HEK293T (cell line): ENCODE data around the gene RIMS1.
A peak's percentile ranks its signal among the peaks of the same experiment; 100 is the strongest.

Experiments used
- CTCF ChIA-PET: fragments of 350-600 bp; formaldehyde crosslinking; extraction: SDS; loops from one replicate; lab custom pipeline; 2021; ENCODE audit warnings: antibody characterized with exemption, inconsistent platforms; lab: Yijun Ruan, JAX
- POLR2A ChIA-PET: fragments of 350-600 bp; formaldehyde crosslinking; extraction: SDS; loops from one replicate; lab custom pipeline; 2020; ENCODE audit warnings: antibody characterized with exemption, inconsistent platforms; lab: Yijun Ruan, JAX
- DNase-seq: peaks from one replicate; pipeline ENCODE4 v3.0.0; 2012; ENCODE audit warnings: mixed read lengths; ENCODE audit errors: extremely low spot score
- ARNT ChIP-seq: fragments of 450-650 bp; IDR thresholded peaks from 2 replicates; pipeline ENCODE4 v1.6.1; 2017; ENCODE audit warnings: mild to moderate bottlenecking
- BHLHE40 ChIP-seq: fragments of 450-650 bp; IDR thresholded peaks from 2 replicates; pipeline ENCODE4 v1.6.1; 2016; ENCODE audit warnings: mild to moderate bottlenecking, moderate library complexity, borderline replicate concordance
- CTBP1 ChIP-seq: fragments of 450-650 bp; IDR thresholded peaks from 2 replicates; pipeline ENCODE4 v1.6.1; 2016; ENCODE audit warnings: borderline replicate concordance
- ELF4 ChIP-seq: fragments of 450-650 bp; IDR thresholded peaks from 2 replicates; pipeline ENCODE4 v1.6.1; 2017; ENCODE audit warnings: antibody characterized with exemption
- FOXA1 ChIP-seq: fragments of 450-650 bp; IDR thresholded peaks from 2 replicates; pipeline ENCODE4 v1.6.1; 2016; ENCODE audit warnings: mild to moderate bottlenecking
- FOXK2 ChIP-seq: fragments of 450-650 bp; IDR thresholded peaks from 2 replicates; pipeline ENCODE4 v1.6.1; 2016; ENCODE audit warnings: mild to moderate bottlenecking
- FOXM1 ChIP-seq: fragments of 450-650 bp; IDR thresholded peaks from 2 replicates; pipeline ENCODE4 v1.6.1; 2017; ENCODE audit warnings: mild to moderate bottlenecking, borderline replicate concordance
- HDGF ChIP-seq: fragments of 450-650 bp; IDR thresholded peaks from 2 replicates; pipeline ENCODE4 v1.6.1; 2017; ENCODE audit warnings: antibody characterized with exemption, borderline replicate concordance
- L3MBTL2 ChIP-seq: fragments of 450-650 bp; conservative IDR thresholded peaks from 2 replicates; pipeline ENCODE4 v1.6.1; 2016; ENCODE audit warnings: mild to moderate bottlenecking
- LEF1 ChIP-seq: fragments of 450-650 bp; IDR thresholded peaks from 2 replicates; pipeline ENCODE4 v1.6.1; 2017; ENCODE audit warnings: mild to moderate bottlenecking, borderline replicate concordance
- NFRKB ChIP-seq: fragments of 450-650 bp; IDR thresholded peaks from 2 replicates; pipeline ENCODE4 v1.6.1; 2016; ENCODE audit warnings: mild to moderate bottlenecking, moderate library complexity
- SP1 ChIP-seq: fragments of 450-650 bp; IDR thresholded peaks from 2 replicates; pipeline ENCODE4 v1.6.1; 2017
- SUZ12 ChIP-seq: fragments of 450-650 bp; IDR thresholded peaks from 2 replicates; pipeline ENCODE4 v1.6.1; 2016; ENCODE audit warnings: mild to moderate bottlenecking
- TARDBP ChIP-seq: fragments of 450-650 bp; IDR thresholded peaks from 2 replicates; pipeline ENCODE4 v1.6.1; 2016
- ZNF384 ChIP-seq: fragments of 450-650 bp; IDR thresholded peaks from 2 replicates; pipeline ENCODE4 v1.6.1; 2016
- TF ChIP-seq, protein P1 (sequence below): fragments of 450-650 bp; IDR thresholded peaks from 2 replicates; pipeline ENCODE4 v1.6.1; 2016

RIMS1 gene

DNA sequence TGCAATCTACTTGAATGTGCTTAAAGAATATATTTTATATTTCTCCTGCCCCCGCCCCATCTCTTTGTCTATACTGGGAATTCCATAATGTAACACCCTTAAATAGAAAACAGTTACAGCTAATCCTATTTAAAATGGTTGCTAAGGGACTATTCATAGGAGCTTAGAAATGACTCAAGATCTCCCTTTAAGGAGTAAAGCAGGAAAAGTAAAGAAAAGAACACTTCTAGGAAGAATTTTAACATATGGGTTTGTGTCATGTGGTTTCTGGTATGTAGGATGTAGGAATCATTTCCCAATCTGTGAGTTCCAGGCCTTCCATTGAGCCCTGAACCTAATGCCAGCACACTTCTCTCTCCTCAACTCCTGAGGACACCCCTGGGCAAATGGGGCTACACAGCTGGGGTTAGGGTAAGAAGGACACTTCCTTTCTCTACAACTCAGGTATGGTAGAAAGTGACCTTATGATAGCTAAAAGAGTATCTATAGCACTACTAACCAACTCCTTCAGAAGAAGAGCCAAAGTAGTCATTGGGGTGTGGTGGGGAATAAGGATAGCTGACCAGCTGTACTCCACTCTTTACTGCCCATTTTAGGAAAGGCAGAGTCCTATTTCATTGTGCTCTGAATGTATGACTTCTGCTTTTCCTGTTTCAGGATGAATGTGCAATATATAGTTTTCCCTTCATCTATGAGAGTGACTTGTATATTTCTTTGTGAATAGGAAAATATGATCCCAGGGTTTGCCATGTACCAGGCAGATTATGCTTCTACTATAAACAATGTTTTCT, 27.3 kb downstream of the RIMS1 start:
- CTCF ChIA-PET: no interaction called here
- TF ChIP-seq LEF1 (no peak), FOXM1 (no peak), SP1 (no peak), ELF4 (no peak), ZNF384 (no peak), HDGF (no peak), ARNT (no peak), BHLHE40 (no peak), FOXA1 (no peak), CTBP1 (no peak), SUZ12 (no peak), NFRKB (no peak), L3MBTL2 (no peak), TARDBP (no peak), FOXK2 (no peak)
- TF ChIP-seq, protein P1, sequence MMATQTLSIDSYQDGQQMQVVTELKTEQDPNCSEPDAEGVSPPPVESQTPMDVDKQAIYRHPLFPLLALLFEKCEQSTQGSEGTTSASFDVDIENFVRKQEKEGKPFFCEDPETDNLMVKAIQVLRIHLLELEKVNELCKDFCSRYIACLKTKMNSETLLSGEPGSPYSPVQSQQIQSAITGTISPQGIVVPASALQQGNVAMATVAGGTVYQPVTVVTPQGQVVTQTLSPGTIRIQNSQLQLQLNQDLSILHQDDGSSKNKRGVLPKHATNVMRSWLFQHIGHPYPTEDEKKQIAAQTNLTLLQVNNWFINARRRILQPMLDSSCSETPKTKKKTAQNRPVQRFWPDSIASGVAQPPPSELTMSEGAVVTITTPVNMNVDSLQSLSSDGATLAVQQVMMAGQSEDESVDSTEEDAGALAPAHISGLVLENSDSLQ: no peak
- POLR2A ChIA-PET: no interaction called here
- no peak for DNase-seq

DNA sequence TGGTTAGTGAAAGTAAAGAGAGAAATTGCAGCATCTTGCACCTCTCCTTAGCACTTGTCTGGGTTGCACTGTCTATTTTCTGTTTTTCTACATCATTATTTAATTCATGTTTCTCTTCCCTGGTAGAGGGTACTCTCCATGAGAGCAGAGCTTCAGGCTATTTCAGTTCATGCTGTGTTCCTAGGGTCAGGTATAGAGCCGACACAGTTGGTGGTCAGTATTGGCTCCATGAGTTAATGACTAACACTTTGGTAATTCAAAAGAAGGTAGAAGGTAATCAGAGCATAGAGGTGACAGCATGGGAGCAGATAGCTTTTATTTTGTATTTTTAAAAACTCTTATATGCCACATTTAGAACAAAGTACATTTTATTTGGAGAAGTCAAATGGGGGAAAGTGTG, 42.7 kb downstream of the RIMS1 start:
- CTCF ChIA-PET: no interaction called here
- POLR2A ChIA-PET: no interaction called here
- TF ChIP-seq FOXK2 (no peak), FOXM1 (no peak), BHLHE40 (no peak), FOXA1 (no peak), SUZ12 (no peak), ELF4 (no peak), ZNF384 (no peak), NFRKB (no peak), LEF1 (no peak), HDGF (no peak), SP1 (no peak), TARDBP (no peak), L3MBTL2 (no peak), CTBP1 (no peak), ARNT (no peak)
- TF ChIP-seq, protein P1: no peak
- DNase-seq: no peak

DNA sequence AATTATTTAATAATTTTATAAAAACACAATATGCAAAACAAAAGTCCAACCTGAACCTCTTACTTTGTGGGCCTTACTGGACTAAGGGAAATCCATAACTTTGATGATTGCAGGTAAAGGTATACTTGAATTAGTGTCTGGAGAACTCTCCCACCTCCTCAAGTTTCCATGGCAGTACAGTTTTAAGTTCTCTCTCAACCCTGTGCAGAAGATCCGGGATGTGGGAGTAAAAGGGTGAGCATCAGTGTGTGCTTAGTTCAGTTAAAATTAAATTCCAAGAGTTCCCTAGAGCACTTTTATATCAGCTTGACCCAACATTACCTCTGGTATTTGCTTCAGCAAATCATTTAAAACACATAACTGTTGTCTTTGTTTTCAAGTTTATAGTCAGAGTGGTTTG, 47.5 kb downstream of the RIMS1 start:
- DNase-seq: no peak
- ChIA-PET POLR2A (no interaction called here), CTCF (no interaction called here)
- TF ChIP-seq FOXM1 (no peak), TARDBP (no peak), SUZ12 (no peak), ZNF384 (no peak), SP1 (no peak), LEF1 (no peak), BHLHE40 (no peak), FOXA1 (no peak), L3MBTL2 (no peak), ELF4 (no peak)
- TF ChIP-seq, protein P1: no peak

DNA sequence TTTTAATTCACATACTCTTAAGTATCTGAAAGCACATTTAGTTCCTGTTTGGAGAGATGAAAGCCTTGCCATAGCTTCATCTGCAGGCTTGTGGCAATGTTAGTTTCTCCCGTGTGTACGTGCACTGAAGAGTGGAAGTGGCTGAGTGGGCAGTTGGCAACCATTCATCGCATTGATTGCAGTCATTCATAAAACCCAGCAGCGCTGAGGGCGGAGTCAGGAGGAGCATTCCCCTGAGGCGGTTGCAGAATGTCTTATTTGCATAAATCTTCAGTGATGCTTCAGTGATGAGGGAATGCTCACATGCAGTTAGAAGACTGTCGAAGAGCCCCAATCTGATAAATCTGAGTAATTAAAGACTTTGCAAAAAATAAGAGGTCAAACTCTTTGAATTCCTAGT, 79.1 kb downstream of the RIMS1 start:
- ChIA-PET CTCF (interaction anchor here (0.5 kb wide), 1 partner anchor 125 kb away, joined by 3 read pairs; no protein-coding TSS in a partner anchor), POLR2A (no interaction called here)
- peak; percentile 13 for DNase-seq

DNA sequence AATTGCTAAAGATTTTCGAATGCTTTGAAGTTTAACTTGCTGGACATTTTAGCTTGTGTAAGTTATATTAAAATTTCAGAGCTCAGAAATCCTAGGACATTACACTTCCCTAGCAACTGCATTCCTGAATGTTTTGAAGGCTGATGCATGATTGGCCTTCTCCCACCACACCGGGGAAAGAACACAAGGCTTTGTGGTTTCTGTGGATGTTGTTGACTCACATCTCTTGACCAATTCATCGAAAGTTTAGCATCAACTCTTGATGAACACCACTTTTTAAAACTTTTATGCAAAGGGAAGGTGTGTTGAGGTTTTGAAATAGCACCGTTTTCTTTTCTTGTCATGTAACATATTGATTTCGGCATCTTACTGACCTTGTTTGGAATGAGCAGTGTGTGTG, 81.1 kb downstream of the RIMS1 start:
- no peak for DNase-seq
- CTCF ChIA-PET: no interaction called here
- TF ChIP-seq FOXM1 (no peak), SP1 (no peak), BHLHE40 (no peak), FOXA1 (no peak), FOXK2 (no peak), TARDBP (no peak), L3MBTL2 (no peak), SUZ12 (no peak), LEF1 (no peak), ZNF384 (no peak), NFRKB (no peak), HDGF (no peak), ELF4 (no peak), CTBP1 (no peak), ARNT (no peak)
- TF ChIP-seq, protein P1: no peak
- POLR2A ChIA-PET: no interaction called here

More for the DNA sequence above, 79.1 kb downstream of the RIMS1 start:
- TF ChIP-seq LEF1 (no peak), ARNT (no peak), SUZ12 (no peak), FOXM1 (no peak), CTBP1 (no peak), ZNF384 (no peak), ELF4 (no peak), FOXK2 (no peak), L3MBTL2 (no peak)
